Stomach (tissue), 4 donors: ENCODE measurements around the gene WT1.

Experiments
- CTCF ChIP-seq, 7 experiments: fragments of 450-650 bp in 4 of 7; fragments of 200-600 bp in 3 of 7; sonication (generic) in 3 of 7; IDR thresholded peaks; one replicate each; pipeline ENCODE4 v1.5.1; 2016 to 2019; ENCODE audit warnings: antibody characterized with exemption in 7 of 7, control low read depth in 2 of 7, mild to moderate bottlenecking in 1 of 7
- EP300 ChIP-seq: sonication (generic); formaldehyde crosslinking; IDR thresholded peaks from one replicate; pipeline ENCODE4 v1.6.1; 2017; ENCODE audit warnings: antibody characterized with exemption
- POLR2A ChIP-seq, 4 donors: fragments of 450-650 bp; IDR thresholded peaks; one replicate each; pipeline ENCODE4 v1.6.1; 2016; ENCODE audit warnings: antibody characterized with exemption in 4 of 4, control low read depth in 2 of 4, mild to moderate bottlenecking in 1 of 4, moderate library complexity in 1 of 4
- POLR2AphosphoS5 ChIP-seq, 3 donors: sonication (generic); formaldehyde crosslinking; IDR thresholded peaks; one replicate each; pipeline ENCODE4 v1.6.1; 2016; ENCODE audit warnings: antibody characterized with exemption in 3 of 3

GRCh38 chr11:32421992-32422391 is 13.3 kb downstream of the WT1 start:
- no peak for TF ChIP-seq POLR2A (IDR thresholded peaks at IDR 0.05)
- TF ChIP-seq POLR2AphosphoS5 (IDR thresholded peaks at IDR 0.05): no peak
- no peak for TF ChIP-seq CTCF (IDR thresholded peaks at IDR 0.05)
- TF ChIP-seq EP300: no peak
